ENCODE measurements around the gene INO80D.
"Not testable (repeated sequence)": the region's sequence is repeated elsewhere in the genome, so short reads cannot be mapped to it uniquely, and the experiment has no call there.

Gene INO80D

DNA sequence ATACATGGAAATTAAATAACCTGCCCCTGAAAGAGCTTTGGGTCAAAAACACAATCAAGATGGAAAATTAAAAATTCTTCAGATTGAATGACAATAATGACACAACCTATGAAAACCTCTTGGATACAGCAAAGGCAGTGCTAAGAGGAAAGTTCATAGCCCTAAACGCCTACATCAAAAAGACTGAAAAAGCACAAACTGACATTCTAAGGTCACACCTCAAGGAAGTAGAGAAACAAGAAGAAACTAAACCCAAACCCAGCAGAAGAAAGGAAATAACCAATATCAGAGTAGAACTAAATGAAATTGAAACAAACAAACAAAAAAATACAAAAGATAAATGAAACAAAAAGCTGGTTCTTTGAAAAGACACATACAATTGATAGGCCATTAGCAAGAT, 52.5 kb downstream of the INO80D start:
- not testable (repeated sequence) for DNase-seq (ENCODE audit: low read depth in 2 of 2, low spot score in 1 of 2)

DNA sequence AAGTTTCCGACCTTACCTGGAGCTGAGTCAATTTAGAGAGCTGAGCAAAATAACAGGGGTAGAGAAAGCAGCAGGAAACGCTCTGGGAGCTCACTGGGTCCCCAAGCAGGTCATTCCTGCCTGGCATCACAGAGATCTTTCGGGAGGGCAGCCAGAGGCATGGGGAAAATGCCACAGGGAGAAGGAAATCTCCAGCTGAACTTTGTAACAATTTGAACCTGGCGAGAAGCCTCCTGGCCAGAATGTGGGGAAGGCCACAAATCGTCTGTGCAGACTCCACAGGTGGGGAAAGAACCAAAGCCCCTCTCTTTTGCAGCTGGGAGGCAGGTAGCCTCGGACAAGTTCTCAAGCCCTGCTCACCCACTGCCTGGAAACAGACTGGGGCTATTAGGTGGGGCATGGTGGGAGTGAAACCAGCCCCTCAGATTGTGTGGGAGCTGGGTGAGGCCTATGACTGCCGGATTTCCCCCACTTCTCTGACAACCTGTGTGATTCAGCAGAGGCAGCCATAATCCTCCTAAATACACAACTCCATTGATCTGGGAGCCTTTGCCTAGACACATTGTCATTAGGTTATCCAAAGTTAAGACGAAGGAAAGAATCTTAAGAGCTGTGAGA, 53.9 kb downstream of the INO80D start:
- DNase-seq (ENCODE audit: low read depth in 2 of 2, low spot score in 1 of 2), result no peak

DNA sequence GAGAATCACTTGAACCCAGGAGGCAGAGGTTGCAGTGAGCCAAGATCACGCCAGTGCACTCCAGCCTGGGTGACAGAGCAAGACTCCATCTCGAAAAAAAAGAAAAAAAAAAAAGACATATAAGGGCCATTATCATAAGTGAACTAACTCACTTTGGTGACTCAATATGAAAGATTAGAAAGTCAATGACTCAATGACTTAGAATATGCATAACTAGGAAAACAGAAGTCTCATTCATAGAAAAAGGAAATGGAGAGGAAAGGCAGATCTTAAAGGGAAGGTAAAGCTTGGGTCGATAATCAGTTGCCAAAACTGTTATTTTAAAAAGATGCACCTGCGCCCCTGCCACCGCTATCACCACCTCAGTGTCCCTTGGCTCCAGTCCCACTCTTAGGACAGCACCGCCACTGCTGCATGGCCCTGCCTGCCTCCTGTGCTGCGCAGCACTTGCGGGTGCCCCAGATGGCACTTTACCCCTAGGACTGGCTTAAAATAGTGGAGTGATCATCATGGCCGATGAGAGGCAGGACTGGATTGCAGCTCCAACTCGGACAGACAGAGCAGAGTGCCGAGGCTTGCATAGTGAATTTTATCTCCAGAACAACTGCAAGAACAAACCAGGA, 54.7 kb downstream of the INO80D start:
- DNase-seq (ENCODE audit: low read depth in 2 of 2, low spot score in 1 of 2), result no peak

DNA sequence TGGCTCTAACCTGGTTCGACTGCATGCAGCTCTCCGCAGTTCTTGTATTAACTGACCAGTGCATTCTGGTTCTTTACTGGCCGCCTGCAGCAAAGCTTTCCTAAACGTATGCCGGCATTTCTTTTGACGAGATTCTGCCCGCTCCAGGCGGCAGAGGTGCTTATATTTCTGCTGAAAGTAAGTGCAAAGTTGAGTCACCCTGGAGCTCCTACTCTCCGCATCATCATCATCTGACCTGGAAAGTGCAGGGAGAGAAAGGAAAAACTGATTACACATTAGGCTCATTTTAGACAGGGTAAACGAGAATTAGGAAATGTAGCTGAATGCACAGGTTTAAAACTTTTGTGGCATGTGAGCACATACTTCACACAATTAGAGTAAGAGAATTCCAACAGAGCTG, 57.9 kb downstream of the INO80D start:
- no peak for DNase-seq (ENCODE audit: low read depth in 2 of 2, low spot score in 1 of 2)

DNA sequence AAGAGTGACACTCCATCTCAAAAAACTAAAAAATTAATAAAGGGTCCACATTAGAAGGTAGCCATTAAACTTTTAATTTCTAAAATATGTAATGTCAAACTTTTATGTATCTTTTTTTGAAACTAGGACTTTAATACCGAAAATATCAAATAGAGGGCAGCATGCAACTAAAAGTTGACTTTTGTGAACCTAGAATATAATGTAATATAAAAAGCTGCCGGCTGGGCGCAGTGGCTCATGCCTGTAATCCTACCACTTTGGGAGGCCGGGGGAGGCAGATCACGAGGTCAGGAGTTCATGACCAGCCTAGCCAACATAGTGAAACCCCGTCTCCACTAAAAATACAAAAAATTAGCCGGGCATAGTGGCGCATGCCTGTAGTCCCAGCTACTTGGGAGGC, 62.8 kb downstream of the INO80D start:
- DNase-seq (ENCODE audit: low read depth in 2 of 2, low spot score in 1 of 2), result no peak

DNA sequence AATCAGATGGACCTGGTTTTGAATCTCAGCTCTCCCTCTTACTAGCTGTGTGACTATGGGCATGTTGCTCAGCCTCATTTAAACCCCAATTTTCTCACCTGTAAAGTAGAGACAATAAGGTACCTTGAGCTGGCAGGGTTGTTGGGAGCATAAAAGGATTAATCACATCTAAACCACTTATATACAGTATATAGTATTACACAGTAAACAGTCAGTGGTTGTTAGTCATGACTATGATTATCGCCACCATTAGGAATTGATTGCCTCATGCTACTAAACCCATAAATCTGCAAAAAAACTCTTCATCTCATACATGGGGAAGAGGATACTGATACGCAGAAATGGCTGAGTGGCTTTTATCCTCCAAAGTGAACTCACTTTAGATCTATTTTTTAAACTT, 65.8 kb downstream of the INO80D start:
- no peak for DNase-seq (ENCODE audit: low read depth in 2 of 2, low spot score in 1 of 2)

DNA sequence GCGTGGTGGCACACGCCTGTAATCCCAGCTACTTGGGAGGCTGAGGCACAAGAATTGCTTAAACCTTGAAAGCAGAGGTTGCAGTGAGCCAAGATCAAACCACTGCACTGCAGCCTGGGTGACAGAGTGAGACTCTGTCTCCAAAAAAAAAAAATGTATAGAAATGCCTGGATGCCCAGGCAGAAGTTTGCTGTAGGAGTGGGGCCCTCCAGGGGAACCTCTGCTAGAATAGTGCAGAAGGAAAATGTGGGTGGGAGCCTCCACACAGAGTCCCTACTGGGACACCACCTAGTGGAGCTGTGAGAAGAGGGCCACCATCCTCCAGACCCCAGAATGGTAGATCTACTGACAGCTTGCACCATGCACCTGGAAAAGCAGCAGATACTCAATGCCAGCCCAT, 70.2 kb downstream of the INO80D start:
- DNase-seq (ENCODE audit: low read depth in 2 of 2, low spot score in 1 of 2), result not testable (repeated sequence)

DNA sequence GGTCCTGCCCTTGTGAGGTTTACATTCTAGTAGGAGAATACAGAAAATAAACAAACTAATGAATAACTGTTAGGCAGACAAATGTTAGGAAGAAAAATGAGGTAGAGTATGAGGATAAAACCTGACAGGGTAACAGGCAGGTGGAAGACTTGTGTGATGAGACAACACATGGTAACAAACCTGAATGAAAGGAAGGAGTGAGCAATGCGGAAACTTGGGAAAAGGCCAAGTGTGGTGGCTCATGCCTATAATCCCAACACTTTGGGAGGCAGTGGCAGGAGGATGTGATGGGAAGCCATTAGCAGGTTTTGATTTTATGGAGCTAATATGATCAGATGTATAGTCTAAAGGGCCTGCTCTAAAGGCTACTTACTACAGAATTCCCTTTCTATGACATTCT, 74.2 kb downstream of the INO80D start:
- no peak for DNase-seq (ENCODE audit: low read depth in 2 of 2, low spot score in 1 of 2)

DNA sequence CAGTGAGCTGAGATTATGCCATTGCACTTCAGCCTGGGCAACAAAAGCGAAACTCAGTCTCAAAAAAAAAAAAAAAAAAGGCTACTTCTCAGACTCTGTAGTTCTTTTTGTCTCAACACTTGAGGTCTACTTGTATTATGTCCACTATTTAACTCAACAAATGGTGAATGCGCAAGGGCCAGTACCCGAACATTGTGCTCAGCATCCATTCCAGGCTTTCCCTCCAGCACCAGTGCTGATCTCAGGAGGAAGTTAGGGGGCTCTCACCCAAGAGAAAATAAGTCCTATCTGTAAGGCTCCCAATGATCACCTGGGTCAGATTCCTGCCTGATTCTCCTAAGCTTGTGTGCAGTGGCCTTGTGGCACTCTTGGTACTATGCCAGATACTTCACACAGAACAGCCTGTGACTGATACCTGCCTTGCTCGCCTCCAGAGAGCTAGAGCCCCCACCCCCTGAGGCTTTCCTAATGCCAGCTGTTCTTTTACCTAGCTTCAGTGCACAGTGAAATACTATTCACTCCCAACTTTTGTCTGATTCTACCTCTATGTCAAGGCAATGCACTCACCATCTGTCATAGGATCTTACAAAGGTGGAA, 74.9 kb downstream of the INO80D start:
- no peak for DNase-seq (ENCODE audit: low read depth in 2 of 2, low spot score in 1 of 2)

DNA sequence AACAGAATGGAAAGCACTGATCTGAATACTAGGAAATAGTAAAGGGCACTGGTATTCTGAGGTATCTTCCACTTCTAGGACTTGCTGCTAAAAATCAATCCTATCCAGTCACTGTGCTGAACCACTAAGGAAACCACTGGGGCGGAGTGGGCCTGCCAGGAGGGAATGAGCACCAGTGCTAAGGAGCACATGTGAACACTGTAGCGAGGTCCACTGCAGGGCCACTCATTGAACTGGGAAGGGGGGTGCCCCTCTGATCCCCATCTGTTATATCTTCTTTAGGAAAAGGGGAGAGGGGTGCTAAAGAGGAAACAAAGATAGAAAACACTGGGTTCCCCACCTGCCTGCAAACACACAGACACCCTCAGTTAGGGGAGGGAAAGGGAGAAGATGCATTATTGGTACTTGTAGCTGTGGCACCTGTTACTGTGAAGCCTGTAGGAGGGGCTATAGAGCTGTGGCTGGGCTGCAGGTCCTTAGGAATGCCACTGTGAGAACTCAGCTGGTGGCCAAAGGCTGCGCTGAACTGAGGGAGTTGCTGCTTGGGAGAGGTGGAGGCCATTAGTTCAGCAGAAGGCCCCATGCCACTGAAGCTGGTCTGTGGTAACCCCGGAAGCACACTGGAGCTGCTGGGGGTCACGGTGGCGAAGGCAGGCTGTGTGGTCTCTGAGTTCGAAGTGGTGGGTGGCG, 81.8 kb downstream of the INO80D start:
- no peak for DNase-seq (ENCODE audit: low read depth in 2 of 2, low spot score in 1 of 2)

DNA sequence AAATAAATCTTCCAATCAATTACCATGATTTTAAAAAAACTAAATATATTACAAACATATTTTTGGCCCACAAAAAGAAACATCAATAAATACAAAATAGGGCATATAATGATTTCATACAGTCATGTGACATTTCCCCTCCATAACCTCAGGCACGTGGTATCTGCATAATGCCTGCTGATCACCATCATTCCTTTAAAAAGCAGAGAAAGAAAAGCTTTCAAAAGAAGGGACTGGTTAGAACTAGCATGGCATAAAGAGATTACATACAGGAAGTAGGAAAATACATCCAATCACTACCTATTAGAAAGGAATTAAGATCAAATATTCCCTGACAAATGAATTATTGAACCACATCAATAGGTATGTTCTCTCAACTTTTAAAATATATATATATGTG, 83.5 kb downstream of the INO80D start:
- DNase-seq (ENCODE audit: low read depth in 2 of 2, low spot score in 1 of 2), result no peak

DNA sequence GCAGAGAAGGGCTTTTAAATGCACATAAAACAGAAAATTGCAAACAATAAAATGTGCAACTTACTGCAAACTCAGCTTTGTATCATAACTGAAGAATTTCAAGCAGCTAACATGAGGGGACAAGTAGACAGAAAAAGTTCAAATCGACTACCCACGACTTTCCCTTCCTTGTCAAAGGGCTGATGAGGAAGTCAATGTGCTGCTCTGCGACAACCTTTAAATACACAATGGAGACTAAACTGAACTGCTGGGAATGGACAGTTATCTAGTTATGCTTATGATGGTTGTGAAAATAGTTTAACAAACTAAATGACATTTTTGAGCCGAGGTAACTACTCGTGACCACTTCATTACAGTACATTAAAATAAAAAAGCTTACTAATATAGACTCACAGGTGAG, 84.1 kb downstream of the INO80D start:
- DNase-seq (ENCODE audit: low read depth in 2 of 2, low spot score in 1 of 2), result no peak

DNA sequence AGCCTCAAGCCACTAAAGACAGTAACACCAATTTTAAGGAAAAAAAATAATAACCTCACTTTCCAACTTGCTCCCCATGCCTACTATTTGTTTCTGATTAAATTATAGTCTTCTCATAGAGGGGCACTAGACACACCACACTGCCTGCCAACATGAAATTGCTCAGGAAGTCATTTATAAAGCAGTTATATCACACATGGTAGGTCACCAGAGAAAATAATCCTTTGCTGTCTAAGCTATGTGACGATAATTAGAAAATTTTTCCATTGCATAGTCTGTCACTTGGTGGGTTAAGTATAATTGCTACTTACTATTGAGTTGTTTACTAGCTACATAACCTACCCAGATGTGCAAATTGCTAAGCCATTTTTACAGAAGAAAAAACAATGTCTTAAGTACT, 85.2 kb downstream of the INO80D start:
- no peak for DNase-seq (ENCODE audit: low read depth in 2 of 2, low spot score in 1 of 2)

DNA sequence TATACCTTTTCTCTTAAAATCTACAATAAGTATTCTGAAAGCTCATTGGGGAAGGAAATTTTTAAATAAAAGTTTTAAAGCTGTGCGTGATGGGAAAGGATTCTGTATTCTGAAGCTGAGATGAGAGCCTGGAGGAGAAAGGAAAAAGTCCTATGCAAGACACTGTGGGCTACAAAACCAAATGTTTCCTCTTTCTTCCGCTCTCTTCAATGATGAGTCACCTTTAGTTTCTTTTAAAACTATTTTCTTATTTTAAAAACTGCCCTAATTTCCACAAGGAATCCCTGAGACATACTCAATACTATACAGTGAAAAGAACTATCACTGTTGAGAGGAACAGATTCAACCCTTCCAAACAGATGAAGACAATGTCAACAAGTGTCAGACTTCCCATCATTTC, 87.4 kb downstream of the INO80D start:
- DNase-seq (ENCODE audit: low read depth in 2 of 2, low spot score in 1 of 2), result no peak

DNA sequence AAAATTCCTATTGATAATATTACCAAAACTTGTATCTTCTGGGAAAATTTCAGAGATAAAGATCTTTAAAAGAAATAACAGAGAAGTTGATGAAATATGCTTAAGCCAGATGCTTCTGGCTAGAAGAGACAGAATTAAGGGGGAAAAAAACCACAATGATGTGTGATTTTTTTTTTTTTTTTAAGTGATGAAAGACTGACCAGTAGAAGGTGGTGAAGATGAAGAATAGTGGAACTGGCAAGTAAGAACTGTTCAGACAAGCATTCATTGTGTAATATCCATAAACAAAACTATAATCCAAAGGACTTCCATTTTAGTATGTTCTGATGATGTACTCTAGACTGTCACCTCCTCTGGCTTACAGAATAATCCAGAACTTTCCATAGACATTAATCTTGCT, 89.8 kb downstream of the INO80D start:
- no peak for DNase-seq (ENCODE audit: low read depth in 2 of 2, low spot score in 1 of 2)

DNA sequence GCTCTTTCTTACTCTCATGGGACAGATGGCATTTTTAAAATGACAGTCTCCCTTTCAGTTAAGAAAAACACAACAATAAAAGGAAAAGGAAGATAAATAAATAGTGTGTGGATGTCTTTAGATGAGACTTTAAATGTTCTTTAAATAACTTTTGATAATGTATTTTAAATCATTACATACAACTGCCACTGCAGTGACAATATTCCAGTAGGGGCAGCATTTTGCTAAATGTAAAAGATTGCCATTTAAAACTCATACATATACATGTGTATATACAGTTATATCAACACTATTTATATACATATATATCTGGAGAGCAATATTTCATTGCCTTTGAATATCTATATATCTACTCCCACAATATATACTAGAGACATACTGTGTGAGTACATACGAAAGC, 90.7 kb downstream of the INO80D start:
- DNase-seq (ENCODE audit: low read depth in 2 of 2, low spot score in 1 of 2), result no peak

DNA sequence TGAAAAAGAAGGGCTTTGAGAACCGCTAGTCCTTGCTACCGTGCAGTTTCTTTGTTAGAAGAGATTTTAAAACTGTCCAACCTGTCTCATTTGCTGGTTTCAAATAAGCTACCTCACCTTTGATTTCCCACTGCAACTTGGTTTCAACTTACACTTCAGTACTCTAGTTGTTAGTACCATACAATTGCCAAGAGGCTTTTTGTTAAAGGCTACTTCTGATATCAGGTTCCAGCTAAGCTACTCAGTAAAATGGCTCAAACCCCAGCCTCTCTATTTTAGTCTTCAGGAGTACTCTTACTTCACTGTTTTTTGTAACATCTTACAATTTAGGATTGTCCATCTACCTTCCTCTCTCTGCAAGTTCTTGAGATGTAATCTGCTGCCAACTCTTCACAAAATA, 91.6 kb downstream of the INO80D start:
- no peak for DNase-seq (ENCODE audit: low read depth in 2 of 2, low spot score in 1 of 2)

DNA sequence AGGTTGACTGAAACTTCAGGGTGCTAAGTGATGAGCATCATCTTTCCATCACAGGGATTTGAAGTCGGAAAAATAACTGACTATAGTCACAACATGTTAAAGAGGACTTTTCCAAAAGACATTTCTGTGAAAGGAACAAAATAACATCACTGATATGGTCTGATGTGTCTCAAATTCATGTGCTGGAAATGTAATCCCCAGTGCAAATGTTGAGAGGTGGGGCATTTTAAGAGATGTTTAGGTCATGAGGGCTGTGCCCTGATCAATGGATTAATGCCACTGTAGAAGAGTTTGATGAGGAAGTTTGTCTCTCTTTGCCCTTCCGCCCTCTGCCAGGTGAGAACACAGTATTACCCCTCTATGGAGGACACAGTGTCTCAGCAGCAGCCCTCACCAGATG, 95.9 kb downstream of the INO80D start:
- no peak for DNase-seq (ENCODE audit: low read depth in 2 of 2, low spot score in 1 of 2)

DNA sequence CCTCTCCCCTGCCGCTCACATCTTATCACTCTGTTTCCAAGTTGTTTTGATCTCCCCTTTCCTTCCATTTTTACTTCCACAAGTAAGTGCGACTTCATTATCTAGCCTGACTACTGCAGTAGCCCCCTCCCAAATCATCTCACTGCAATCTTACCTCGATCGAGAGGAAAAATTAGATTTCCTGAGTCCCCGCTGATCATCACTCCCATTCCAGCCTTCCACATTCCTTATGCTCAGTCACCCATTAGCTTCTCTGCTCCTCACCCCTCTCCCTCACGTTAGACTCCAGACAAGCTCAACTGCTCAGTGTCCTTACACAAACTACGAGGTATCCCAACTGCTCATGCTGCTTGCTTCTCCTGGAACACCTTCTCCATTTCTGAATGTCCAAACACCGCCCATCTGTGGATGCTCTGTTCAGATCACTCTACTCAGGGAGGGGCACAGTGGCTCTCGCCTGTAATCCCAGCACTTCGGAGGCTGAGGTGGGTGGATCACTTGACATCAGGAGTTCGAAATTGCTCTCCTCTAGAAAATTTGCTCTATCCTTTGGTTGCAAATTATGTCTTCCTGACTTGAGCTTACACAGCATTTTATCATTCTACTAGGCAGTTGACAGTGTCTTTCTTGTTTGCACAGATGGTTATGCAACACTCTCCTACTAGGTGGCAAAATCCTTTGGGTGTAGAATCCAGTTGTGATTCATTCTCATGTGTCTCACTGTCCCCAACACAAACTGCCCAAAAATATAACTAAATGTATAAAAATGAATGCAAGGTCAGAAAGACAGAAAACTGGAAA, 96.5 kb downstream of the INO80D start:
- DNase-seq (ENCODE audit: low read depth in 2 of 2, low spot score in 1 of 2), result no peak

DNA sequence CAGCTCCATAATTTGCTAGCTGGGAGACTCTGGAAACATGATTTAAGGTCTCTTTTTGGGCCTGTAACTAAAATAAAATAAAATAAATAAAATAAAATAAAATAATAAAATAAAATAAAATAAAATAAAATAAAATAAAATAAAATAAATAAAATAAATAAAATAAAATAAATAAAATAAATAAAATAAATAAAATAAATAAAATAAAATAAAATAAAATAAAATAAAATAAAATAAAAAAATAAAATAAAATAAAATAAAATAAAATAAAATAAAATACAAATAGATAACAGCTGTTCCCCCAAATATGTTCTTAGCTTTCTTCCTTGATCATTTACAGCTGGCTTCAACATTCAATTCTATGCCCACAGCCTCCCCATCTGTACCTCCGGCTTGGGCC, 97.3 kb downstream of the INO80D start:
- DNase-seq (ENCODE audit: low read depth in 2 of 2, low spot score in 1 of 2), result not testable (repeated sequence)

DNA sequence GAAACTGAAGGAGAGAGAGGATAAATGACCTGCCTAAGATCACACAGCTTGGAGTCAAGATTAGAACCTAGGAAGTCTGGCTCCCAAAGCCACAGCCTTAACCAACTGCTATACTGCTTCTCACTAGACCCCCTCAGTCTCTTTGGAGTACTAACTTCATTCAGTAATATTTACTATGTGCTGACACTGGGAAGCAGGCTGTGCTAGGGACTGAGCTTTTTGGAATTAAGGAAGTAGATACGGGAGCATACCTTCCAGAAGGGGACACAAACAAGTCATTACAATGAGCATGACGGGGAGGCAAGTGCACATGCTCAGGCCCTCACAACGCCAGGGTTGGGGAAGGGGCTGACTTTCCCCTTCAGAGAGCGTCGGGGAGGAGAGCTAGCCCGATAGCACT, 97.7 kb downstream of the INO80D start:
- DNase-seq (ENCODE audit: low read depth in 2 of 2, low spot score in 1 of 2), result no peak

DNA sequence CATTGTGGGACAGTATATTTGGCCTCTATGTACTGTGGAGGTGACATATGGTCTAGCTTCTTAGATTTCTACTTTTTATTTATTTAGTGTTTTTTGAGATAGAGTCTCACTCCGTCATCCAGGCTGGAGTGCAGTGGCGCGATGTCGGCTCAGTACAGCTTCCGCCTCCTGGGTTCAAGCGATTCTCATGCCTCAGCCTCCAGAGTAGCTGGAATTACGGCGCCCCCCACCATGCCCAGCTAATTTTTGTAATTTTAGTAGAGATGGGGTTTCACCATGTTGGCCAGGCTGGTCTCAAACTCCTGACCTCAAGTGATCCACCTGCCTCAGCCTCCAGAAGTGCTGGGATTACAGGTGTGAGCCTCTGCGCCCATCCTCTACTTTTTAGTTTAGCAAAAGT, 99.6 kb downstream of the INO80D start:
- not testable (repeated sequence) for DNase-seq (ENCODE audit: low read depth in 2 of 2, low spot score in 1 of 2)
